Endothelial cell of umbilical vein (primary cell): Measurements from ENCODE around the gene RNF40. TPM values are rescaled to one million over a fixed set of nuclear protein-coding genes. Genes with fewer than 3 reads are reported as not detected.

Experiments used
- BruUV-seq: library from RNA; stranded (reverse); fragments of 400-500 nt; replicated peaks from 2 replicates; lab custom pipeline; 2021; lab: Mats Ljungman, UMichigan
- CTCF ChIA-PET: fragments of 300-600, 350-600 bp; sonication (Branson Sonifier 250); formaldehyde crosslinking; loops from one replicate; lab custom pipeline; 2021; ENCODE audit warnings: antibody characterized with exemption, inconsistent platforms; lab: Charles Lee
- POLR2A ChIA-PET: fragments of 300-600, 350-600 bp; sonication (Branson Sonifier 250); formaldehyde crosslinking; loops from one replicate; lab custom pipeline; 2021; ENCODE audit warnings: antibody characterized with exemption, inconsistent platforms; lab: Charles Lee
- DNase-seq: peaks from one replicate; pipeline ENCODE4 v3.0.0-alpha.2; 2011; ENCODE audit warnings: low read depth, low spot score
- FAIRE-seq: peaks from 2 replicates; lab custom pipeline; 2011; peaks lifted over from hg19 to GRCh38; lab: Jason Lieb, UNC
- H2AFZ ChIP-seq: 2 replicates; pipeline ENCODE4 v1.6.0; 2012; ENCODE audit warnings: low read depth, low read length, control low read depth, inconsistent platforms
- H3K27ac ChIP-seq: 2 replicates; pipeline ENCODE4 v1.5.1; 2011; ENCODE audit warnings: low read depth, mild to moderate bottlenecking, control low read depth, low read length, moderate library complexity; ENCODE audit not compliant: insufficient read depth
- H3K27me3 ChIP-seq, 2 experiments: 2 replicates each; pipeline versions ENCODE4 v1.6.0 to v1.6.1; 2011; ENCODE audit warnings: low read length in 2 of 2, mixed read lengths in 1 of 2; ENCODE audit not compliant: control insufficient read depth in 2 of 2, insufficient read depth in 2 of 2
- H3K36me3 ChIP-seq, 2 experiments: 2 replicates in 1 of 2; 3 replicates in 1 of 2; pipeline ENCODE4 v1.5.1; 2011; ENCODE audit warnings: low read length in 2 of 2, mild to moderate bottlenecking in 1 of 2, moderate library complexity in 1 of 2; ENCODE audit not compliant: control insufficient read depth in 2 of 2, insufficient read depth in 2 of 2; ENCODE audit errors: extremely low read depth in 1 of 2
- H3K4me1 ChIP-seq: 3 replicates; pipeline ENCODE4 v1.5.1; 2011; ENCODE audit warnings: mild to moderate bottlenecking, low read length; ENCODE audit not compliant: control insufficient read depth, insufficient read depth; ENCODE audit errors: extremely low read depth
- H3K4me2 ChIP-seq: 2 replicates; pipeline ENCODE4 v1.6.1; 2011; ENCODE audit warnings: low read length, control low read depth, mixed read lengths; ENCODE audit not compliant: insufficient read depth
- H3K4me3 ChIP-seq, 3 experiments: fragments of 200-600 bp in 1 of 3; sonication (generic), shearing (Covaris generic) in 1 of 3; replicated peaks in 1 of 3; 2 replicates each; pipeline ENCODE4 v1.5.1; 2011 to 2016; ENCODE audit warnings: control low read depth in 3 of 3, low read length in 3 of 3, mild to moderate bottlenecking in 2 of 3, inconsistent platforms in 1 of 3, low read depth in 1 of 3, moderate library complexity in 1 of 3; ENCODE audit not compliant: insufficient read depth in 1 of 3
- H3K79me2 ChIP-seq: 2 replicates; pipeline ENCODE4 v1.6.0; 2012; ENCODE audit warnings: low read length, inconsistent platforms; ENCODE audit not compliant: control insufficient read depth, insufficient read depth
- H3K9ac ChIP-seq: replicated peaks from 2 replicates; pipeline ENCODE3; 2011; ENCODE audit warnings: low read length, control low read depth; ENCODE audit not compliant: insufficient read depth; ENCODE audit errors: extremely low read depth
- H3K9me1 ChIP-seq: replicated peaks from 3 replicates; pipeline ENCODE4 v1.6.0; 2011; ENCODE audit warnings: mild to moderate bottlenecking, low read length; ENCODE audit not compliant: control insufficient read depth, insufficient read depth; ENCODE audit errors: extremely low read depth
- H3K9me3 ChIP-seq: replicated peaks from 2 replicates; pipeline ENCODE4 v1.5.1; 2012; ENCODE audit warnings: low read length, inconsistent platforms; ENCODE audit not compliant: control insufficient read depth, insufficient read depth
- H4K20me1 ChIP-seq: replicated peaks from 2 replicates; pipeline ENCODE3; 2011; ENCODE audit warnings: mild to moderate bottlenecking, low read length; ENCODE audit not compliant: control insufficient read depth, insufficient read depth; ENCODE audit errors: extremely low read depth
- EZH2 ChIP-seq: IDR thresholded peaks from 2 replicates; pipeline ENCODE4 v1.6.1; 2012; ENCODE audit warnings: borderline replicate concordance, low read depth, mild to moderate bottlenecking, moderate library complexity, low read length, inconsistent platforms; ENCODE audit not compliant: severe bottlenecking
- GATA2 ChIP-seq: IDR thresholded peaks from 2 replicates; pipeline ENCODE4 v1.7.0; 2011; ENCODE audit warnings: low read depth, mild to moderate bottlenecking, moderate library complexity, mixed read lengths, low read length; ENCODE audit not compliant: insufficient read length, insufficient read depth
- JUN ChIP-seq: IDR thresholded peaks from 2 replicates; pipeline ENCODE4 v1.6.1; 2011; ENCODE audit warnings: borderline replicate concordance, low read depth; ENCODE audit not compliant: insufficient read length, insufficient read depth
- MYC ChIP-seq: IDR thresholded peaks from one replicate; pipeline ENCODE4 v1.6.1; 2011; ENCODE audit warnings: mild to moderate bottlenecking, low read depth, low read length
- POLR2A ChIP-seq: IDR thresholded peaks from 2 replicates; pipeline ENCODE4 v1.6.1; 2012; ENCODE audit warnings: low read depth, mild to moderate bottlenecking, control low read depth, low read length
- POLR2AphosphoS5 ChIP-seq: IDR thresholded peaks from 2 replicates; pipeline ENCODE4 v1.6.1; 2012; ENCODE audit warnings: low read depth, mild to moderate bottlenecking, control low read depth, low read length, moderate library complexity; ENCODE audit not compliant: insufficient read depth
- dilution Hi-C: fragments of 300-500 bp; cut with MboI; formaldehyde crosslinking; loops from one replicate; pipeline ENCODE4 v1.15.0; 2019; ENCODE audit warnings: low sequenced_read_pairs; ENCODE audit not compliant: extremely low pct_ligation_motif_present
- intact Hi-C: fragments of 100-400 bp; cut with micrococcal nuclease; formaldehyde crosslinking; loops from one replicate; pipeline ENCODE4 v1.10.0; 2022
- polyA plus RNA-seq, 4 experiments: library from polyadenylated mRNA; depleted of rRNA in 3 of 4; stranded (reverse) in 3 of 4; unstranded in 1 of 4; fragments of >200 nt; gene quantifications; 2 replicates each; pipeline versions ENCODE4 v1.2.1 to v1.2.3, GENCODE V29; 2011 to 2012; ENCODE audit warnings: missing spikeins in 1 of 4
- total RNA-seq: library from RNA; stranded (reverse); gene quantifications from 2 replicates; pipeline ENCODE4 v1.2.3, GENCODE V29; 2021
- TF ChIP-seq, protein P1 (sequence below): IDR thresholded peaks from 2 replicates; pipeline ENCODE4 v1.6.1; 2011; ENCODE audit not compliant: insufficient read depth, insufficient read length

The RNF40 gene
- total and polyA plus RNA-seq, 2 donors (not counting 3 experiments of a cell fraction or from before 2014, with no cell fraction given), result 60.5 to 102 TPM

DNA sequence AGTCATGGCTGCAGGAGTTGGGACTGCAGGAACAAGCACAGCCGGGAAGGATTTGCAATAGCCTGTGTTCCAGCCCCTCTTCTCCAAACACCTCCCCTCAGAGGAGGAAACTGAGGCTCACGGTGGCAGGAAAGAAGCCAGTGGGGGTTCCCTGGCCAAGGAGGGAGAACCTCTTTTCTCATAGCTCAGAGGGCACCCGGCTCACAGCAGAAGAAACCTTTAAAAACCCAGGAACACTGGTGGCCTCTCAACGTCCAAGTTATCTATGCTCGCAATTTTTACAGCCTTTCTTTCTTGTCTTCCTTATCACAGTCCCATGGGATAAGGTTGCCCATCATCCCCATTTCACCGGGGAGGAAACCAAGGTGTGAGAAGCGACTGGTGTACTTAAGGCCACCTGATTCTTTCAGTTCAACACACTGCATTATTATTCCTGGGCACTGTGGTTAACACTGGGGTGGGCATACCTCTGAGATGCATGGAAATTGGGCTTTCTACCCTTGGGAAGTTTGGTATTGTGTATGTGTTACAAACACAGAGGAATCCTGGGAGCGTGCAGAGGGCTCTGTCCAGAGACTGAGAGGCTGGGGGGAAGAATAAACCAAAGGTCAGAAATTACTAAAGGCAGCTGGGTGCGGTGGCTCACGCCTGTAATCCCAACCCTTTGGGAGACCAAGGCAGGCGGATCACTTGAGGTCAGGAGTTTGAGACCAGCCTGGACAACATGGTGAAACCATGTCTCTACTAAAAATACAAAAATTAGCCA, 25.7 kb downstream of the RNF40 start:
- peaks cover 0 to 9% of the 10 kb centered on the region in 2 experiments for H3K36me3 ChIP-seq
- H3K9ac ChIP-seq, result peak overlapping the region; percentile 99
- no peaks in the 10 kb centered on the region for H3K27me3 ChIP-seq
- peaks cover 10% of the 10 kb centered on the region for H3K79me2 ChIP-seq
- peaks cover 14% of the 10 kb centered on the region for H3K4me1 ChIP-seq
- TF ChIP-seq GATA2, result no peak
- no peaks in the 10 kb centered on the region for H3K9me3 ChIP-seq
- peak overlapping the region; percentile 90 for H2AFZ ChIP-seq
- no peak overlapping the region for H3K27ac ChIP-seq
- dilution Hi-C loops (no loop called here), intact Hi-C loops (loop anchor here (1.0 kb wide), 1 partner anchor 18 kb away; no protein-coding TSS in a partner anchor)
- no TSS peak for BruUV-seq
- no peaks in the 10 kb centered on the region for H4K20me1 ChIP-seq
- peak overlapping the region; percentile 80 for H3K4me2 ChIP-seq
- ChIA-PET CTCF (interaction anchor here (1.2 to 1.5 kb wide), 4 partner anchors 15 to 57 kb away, joined by 4 to 20 read pairs (median 6); no protein-coding TSS in a partner anchor), POLR2A (interaction anchor here (1.6 kb wide), 1 partner anchor 17 kb away, joined by 15 read pairs; no protein-coding TSS in a partner anchor)
- H3K9me1 ChIP-seq, result no peaks in the 10 kb centered on the region
- H3K4me3 ChIP-seq, result peak overlapping the region; percentile 70 to 91 (median 91)
- DNase-seq (peak; percentile 21), FAIRE-seq (peak; percentile 61)

DNA sequence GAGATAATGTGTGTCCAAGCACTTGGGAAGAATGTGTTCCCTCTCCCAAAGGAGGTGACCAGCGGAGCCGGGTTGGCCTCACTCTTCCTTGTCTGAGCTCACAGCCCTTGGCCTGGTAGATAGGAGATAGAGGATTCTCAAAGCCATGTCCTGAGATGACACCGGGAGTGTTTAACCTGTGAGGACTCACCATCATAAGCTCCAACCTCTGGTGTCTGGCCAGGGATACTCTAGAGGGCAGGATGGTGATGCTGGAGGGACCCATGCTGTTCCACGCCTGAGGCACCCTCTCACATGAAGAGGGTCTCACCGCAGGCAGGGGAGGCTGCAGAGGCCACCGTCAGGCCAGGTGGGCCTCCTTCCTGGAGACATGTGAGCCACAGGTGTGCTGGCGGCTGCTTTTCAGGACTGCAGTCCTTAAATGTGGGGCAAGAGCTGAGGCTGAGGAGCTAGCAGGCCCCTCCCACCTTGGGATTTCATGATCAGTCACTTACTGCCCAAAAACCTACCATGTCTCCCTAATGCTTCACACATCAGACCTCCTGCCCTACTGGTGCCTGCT, 31.5 kb downstream of the RNF40 start:
- no peaks in the 10 kb centered on the region for H3K9me3 ChIP-seq
- no peak for DNase-seq
- H3K9me1 ChIP-seq, result no peaks in the 10 kb centered on the region
- POLR2A ChIA-PET, result interaction anchor here (0.6 kb wide), 1 partner anchor 10 kb away, joined by 3 read pairs; no protein-coding TSS in a partner anchor
- no peak overlapping the region for H3K9ac ChIP-seq
- H3K27me3 ChIP-seq, result no peaks in the 10 kb centered on the region
- no peaks in the 10 kb centered on the region for H3K4me1 ChIP-seq
- H2AFZ ChIP-seq, result no peak overlapping the region
- H3K79me2 ChIP-seq, result no peaks in the 10 kb centered on the region
- H3K4me2 ChIP-seq, result no peak overlapping the region
- TF ChIP-seq EZH2 (no peak), GATA2 (no peak), POLR2AphosphoS5 (no peak), POLR2A (no peak), MYC (no peak), JUN (no peak)
- TF ChIP-seq, protein P1, sequence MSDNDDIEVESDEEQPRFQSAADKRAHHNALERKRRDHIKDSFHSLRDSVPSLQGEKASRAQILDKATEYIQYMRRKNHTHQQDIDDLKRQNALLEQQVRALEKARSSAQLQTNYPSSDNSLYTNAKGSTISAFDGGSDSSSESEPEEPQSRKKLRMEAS, result no peak
- H3K27ac ChIP-seq, result no peak overlapping the region
- CTCF ChIA-PET, result interaction anchor here (1.3 kb wide), 1 partner anchor 11 kb away, joined by 3 read pairs; no protein-coding TSS in a partner anchor
- intact Hi-C loops (no loop called here), dilution Hi-C loops (no loop called here)
- H3K36me3 ChIP-seq, result no peaks in the 10 kb centered on the region
- no peak overlapping the region for H3K4me3 ChIP-seq
- no peaks in the 10 kb centered on the region for H4K20me1 ChIP-seq
- FAIRE-seq, result no peak
- no TSS peak for BruUV-seq
